HL-60 (cell line): ENCODE data around the gene MXD3.
"Not testable (repeated sequence)": the region's sequence is repeated elsewhere in the genome, so short reads cannot be mapped to it uniquely, and the experiment has no call there.

Experiments used
- DNase-seq, 2 experiments: peaks; one replicate each; pipeline ENCODE4 v3.0.0-alpha.2; 2010 to 2020; ENCODE audit warnings: low read depth in 1 of 2, low spot score in 1 of 2
- H3K27ac ChIP-seq: fragments of 250-450 bp; sonication (Bioruptor Pico); replicated peaks from 2 replicates; pipeline ENCODE4 v1.5.1; 2020; ENCODE audit warnings: mild to moderate bottlenecking, moderate library complexity
- H3K27me3 ChIP-seq: fragments of 250-450 bp; sonication (Bioruptor Pico); 2 replicates; pipeline ENCODE4 v1.5.1; 2021; ENCODE audit warnings: mild to moderate bottlenecking, moderate library complexity; ENCODE audit not compliant: insufficient read depth, poor library complexity, severe bottlenecking
- H3K4me3 ChIP-seq: replicated peaks from 2 replicates; pipeline ENCODE4 v1.5.1; 2011; ENCODE audit warnings: mild to moderate bottlenecking, control low read depth, low read length; ENCODE audit not compliant: insufficient read depth
- GABPA ChIP-seq: IDR thresholded peaks from 2 replicates; pipeline ENCODE4 v1.6.1; 2012; ENCODE audit warnings: low read depth
- POLR2AphosphoS5 ChIP-seq: IDR thresholded peaks from 2 replicates; pipeline ENCODE4 v1.6.1; 2012; ENCODE audit warnings: low read depth
- SPI1 ChIP-seq: IDR thresholded peaks from 2 replicates; pipeline ENCODE4 v1.6.1; 2012; ENCODE audit warnings: low read depth, mild to moderate bottlenecking, borderline replicate concordance
- TF ChIP-seq, protein P1 (sequence below): IDR thresholded peaks from 2 replicates; pipeline ENCODE4 v1.6.1; 2012; ENCODE audit warnings: low read depth; ENCODE audit not compliant: insufficient replicate concordance
- TF ChIP-seq, protein P2 (sequence below): IDR thresholded peaks from one replicate; pipeline ENCODE4 v1.5.1; 2011; ENCODE audit warnings: low read length, control low read depth, inconsistent platforms; ENCODE audit not compliant: insufficient read depth

MXD3 gene

DNA sequence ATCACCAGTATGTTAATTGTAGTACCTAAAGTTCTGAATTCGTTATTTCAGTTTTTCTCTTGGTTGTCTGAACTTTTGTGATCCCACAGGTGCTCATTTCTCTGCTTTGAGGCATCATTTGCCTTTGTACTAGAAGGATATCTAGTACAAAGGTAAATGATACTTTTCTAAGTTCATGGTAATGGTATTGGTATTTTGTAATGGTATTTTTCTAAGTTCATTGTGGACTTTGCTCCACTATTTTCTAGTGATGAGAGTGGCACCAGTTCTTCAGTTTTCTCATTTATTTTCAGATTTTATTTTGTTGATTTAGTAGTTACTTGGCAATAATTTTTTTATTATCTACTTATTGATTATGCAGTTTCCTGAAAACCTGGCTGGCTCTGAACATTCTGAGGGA lies 50.2 kb downstream of the MXD3 start:
- TF ChIP-seq, protein P1, sequence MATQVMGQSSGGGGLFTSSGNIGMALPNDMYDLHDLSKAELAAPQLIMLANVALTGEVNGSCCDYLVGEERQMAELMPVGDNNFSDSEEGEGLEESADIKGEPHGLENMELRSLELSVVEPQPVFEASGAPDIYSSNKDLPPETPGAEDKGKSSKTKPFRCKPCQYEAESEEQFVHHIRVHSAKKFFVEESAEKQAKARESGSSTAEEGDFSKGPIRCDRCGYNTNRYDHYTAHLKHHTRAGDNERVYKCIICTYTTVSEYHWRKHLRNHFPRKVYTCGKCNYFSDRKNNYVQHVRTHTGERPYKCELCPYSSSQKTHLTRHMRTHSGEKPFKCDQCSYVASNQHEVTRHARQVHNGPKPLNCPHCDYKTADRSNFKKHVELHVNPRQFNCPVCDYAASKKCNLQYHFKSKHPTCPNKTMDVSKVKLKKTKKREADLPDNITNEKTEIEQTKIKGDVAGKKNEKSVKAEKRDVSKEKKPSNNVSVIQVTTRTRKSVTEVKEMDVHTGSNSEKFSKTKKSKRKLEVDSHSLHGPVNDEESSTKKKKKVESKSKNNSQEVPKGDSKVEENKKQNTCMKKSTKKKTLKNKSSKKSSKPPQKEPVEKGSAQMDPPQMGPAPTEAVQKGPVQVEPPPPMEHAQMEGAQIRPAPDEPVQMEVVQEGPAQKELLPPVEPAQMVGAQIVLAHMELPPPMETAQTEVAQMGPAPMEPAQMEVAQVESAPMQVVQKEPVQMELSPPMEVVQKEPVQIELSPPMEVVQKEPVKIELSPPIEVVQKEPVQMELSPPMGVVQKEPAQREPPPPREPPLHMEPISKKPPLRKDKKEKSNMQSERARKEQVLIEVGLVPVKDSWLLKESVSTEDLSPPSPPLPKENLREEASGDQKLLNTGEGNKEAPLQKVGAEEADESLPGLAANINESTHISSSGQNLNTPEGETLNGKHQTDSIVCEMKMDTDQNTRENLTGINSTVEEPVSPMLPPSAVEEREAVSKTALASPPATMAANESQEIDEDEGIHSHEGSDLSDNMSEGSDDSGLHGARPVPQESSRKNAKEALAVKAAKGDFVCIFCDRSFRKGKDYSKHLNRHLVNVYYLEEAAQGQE = no peak
- TF ChIP-seq GABPA (no peak), POLR2AphosphoS5 (no peak), SPI1 (no peak)
- TF ChIP-seq, protein P2, sequence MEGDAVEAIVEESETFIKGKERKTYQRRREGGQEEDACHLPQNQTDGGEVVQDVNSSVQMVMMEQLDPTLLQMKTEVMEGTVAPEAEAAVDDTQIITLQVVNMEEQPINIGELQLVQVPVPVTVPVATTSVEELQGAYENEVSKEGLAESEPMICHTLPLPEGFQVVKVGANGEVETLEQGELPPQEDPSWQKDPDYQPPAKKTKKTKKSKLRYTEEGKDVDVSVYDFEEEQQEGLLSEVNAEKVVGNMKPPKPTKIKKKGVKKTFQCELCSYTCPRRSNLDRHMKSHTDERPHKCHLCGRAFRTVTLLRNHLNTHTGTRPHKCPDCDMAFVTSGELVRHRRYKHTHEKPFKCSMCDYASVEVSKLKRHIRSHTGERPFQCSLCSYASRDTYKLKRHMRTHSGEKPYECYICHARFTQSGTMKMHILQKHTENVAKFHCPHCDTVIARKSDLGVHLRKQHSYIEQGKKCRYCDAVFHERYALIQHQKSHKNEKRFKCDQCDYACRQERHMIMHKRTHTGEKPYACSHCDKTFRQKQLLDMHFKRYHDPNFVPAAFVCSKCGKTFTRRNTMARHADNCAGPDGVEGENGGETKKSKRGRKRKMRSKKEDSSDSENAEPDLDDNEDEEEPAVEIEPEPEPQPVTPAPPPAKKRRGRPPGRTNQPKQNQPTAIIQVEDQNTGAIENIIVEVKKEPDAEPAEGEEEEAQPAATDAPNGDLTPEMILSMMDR = no peak
- Histone ChIP-seq H3K4me3 (no peak overlapping the region), H3K27ac (no peak overlapping the region), H3K27me3 (no peaks in the 10 kb centered on the region)
- DNase-seq = no peak

DNA sequence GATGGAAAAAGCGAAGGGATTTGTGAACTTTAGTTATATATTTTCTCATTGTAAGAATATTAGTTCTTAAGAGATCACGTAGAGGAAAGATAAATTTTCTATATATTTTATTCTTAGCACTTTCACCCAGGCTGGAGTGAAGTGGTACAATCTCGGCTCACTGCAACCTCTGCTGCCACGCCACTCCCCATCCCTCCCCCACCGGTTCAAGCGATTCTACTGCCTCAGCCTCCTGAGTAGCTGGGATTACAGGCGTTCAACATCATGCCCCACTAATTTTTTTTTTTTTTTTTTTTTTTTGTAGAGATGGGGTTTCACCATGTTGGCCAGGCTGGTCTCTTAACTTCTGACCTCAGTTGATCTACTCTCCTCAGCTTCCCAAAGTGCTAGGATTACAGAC lies 50.7 kb downstream of the MXD3 start:
- H3K4me3 ChIP-seq = no peak overlapping the region
- DNase-seq = no peak

DNA sequence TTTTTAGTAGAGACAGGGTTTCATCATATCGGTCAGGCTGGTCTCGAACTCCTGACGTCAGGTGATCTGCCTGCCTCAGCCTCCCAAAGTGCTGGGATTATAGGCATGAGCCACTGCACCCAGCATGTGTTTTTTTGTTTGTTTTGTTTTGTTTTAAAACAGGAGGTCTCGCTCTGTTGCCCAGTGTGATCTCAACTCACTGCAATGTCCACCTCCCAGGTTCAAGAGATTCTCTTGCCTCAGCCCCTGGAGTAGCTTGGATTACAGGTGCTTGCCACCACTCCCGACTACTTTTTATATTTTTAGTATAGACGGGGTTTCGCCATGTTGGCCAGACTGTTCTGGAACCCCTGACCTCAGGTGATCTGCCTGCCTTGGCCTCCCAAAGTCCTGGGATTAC lies 53.0 kb downstream of the MXD3 start:
- H3K4me3 ChIP-seq, H3K27me3 ChIP-seq, H3K27ac ChIP-seq, DNase-seq: not testable (repeated sequence)

More for the DNA sequence above, 50.7 kb downstream of the MXD3 start:
- TF ChIP-seq GABPA = no peak
- Histone ChIP-seq H3K27ac (no peak overlapping the region), H3K27me3 (no peaks in the 10 kb centered on the region)
